ENCODE data around the gene PRDM16. TPM values are rescaled to one million over a fixed set of nuclear protein-coding genes. Genes with fewer than 3 reads are reported as not detected.

The PRDM16 gene
- total and polyA plus RNA-seq, 2 of the 8 experiments (the other 6 are each of a cell fraction or from before 2014, with no cell fraction given), result 0.39 to 0.43 TPM

- no peak for TF ChIP-seq FOSL1 (IDR thresholded peaks at IDR 0.05; ENCODE audit: insufficient read depth, low read depth, low read length)
- TF ChIP-seq CHD1 (IDR thresholded peaks at IDR 0.05; ENCODE audit: low read depth, low read length), result no peak
- peak; percentile 74 for TF ChIP-seq KDM4A (IDR thresholded peaks at IDR 0.05; ENCODE audit: low read depth, low read length, severe bottlenecking)
- TF ChIP-seq ASH2L (IDR thresholded peaks at IDR 0.05; ENCODE audit: low read length), result peak; percentile 27
- TF ChIP-seq, protein P1, sequence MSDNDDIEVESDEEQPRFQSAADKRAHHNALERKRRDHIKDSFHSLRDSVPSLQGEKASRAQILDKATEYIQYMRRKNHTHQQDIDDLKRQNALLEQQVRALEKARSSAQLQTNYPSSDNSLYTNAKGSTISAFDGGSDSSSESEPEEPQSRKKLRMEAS (IDR thresholded peaks at IDR 0.05), result no peak
- no peak for TF ChIP-seq RXRA (IDR thresholded peaks at IDR 0.05; ENCODE audit: insufficient read depth, low read depth, low read length)
- peak; percentile 90 for TF ChIP-seq KDM1A (IDR thresholded peaks at IDR 0.05; ENCODE audit: borderline replicate concordance, low read length)
- TF ChIP-seq CBX5 (IDR thresholded peaks at IDR 0.05; ENCODE audit: low read depth, low read length), result no peak
- TF ChIP-seq SIRT6 (IDR thresholded peaks at IDR 0.05; ENCODE audit: low read length), result no peak
- TF ChIP-seq, protein P2, sequence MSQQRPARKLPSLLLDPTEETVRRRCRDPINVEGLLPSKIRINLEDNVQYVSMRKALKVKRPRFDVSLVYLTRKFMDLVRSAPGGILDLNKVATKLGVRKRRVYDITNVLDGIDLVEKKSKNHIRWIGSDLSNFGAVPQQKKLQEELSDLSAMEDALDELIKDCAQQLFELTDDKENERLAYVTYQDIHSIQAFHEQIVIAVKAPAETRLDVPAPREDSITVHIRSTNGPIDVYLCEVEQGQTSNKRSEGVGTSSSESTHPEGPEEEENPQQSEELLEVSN (IDR thresholded peaks at IDR 0.05), result no peak
- no peak for TF ChIP-seq TCF12 (IDR thresholded peaks at IDR 0.05; ENCODE audit: low read depth, low read length)
- TF ChIP-seq SIN3A (conservative IDR thresholded peaks at IDR 0.05 in 1 of 2, IDR thresholded peaks at IDR 0.05 in 1 of 2; ENCODE audit: low read depth in 1 of 2, low read length in 2 of 2), result no peak
- TF ChIP-seq SUZ12 (IDR thresholded peaks at IDR 0.05; ENCODE audit: low read length), result peak; percentile 97
- no peak for TF ChIP-seq TAF7 (optimal IDR thresholded peaks at IDR 0.05; ENCODE audit: borderline replicate concordance, low read depth, low read length)
- TF ChIP-seq NRF1 (IDR thresholded peaks at IDR 0.05; ENCODE audit: low read depth, low read length), result no peak
- no peak for TF ChIP-seq SIX5 (IDR thresholded peaks at IDR 0.05; ENCODE audit: low read depth, low read length)
- no peak for TF ChIP-seq SAP30 (IDR thresholded peaks at IDR 0.05; ENCODE audit: insufficient read depth, insufficient replicate concordance, low read length)
- TF ChIP-seq CTCF (IDR thresholded peaks at IDR 0.05; ENCODE audit: control extremely low read depth in 1 of 3, insufficient read depth in 1 of 3, low read depth in 1 of 3, low read length in 3 of 3), result no peak
- TF ChIP-seq BCL11A (IDR thresholded peaks at IDR 0.05; ENCODE audit: low read depth in 2 of 2, low read length in 2 of 2), result no peak
- TF ChIP-seq YY1 (IDR thresholded peaks at IDR 0.05; ENCODE audit: low read depth, low read length), result 0 out of 2 replicates have a peak, but pooled peaks have one; percentile 17
Observed at GRCh38 chr1:3063379-3064295, 5.4 kb upstream of the PRDM16 start (continued).

Data from H1 (cell line).